ENCODE measurements around the gene STMN3. TPM values are rescaled to one million over a fixed set of nuclear protein-coding genes. Genes with fewer than 3 reads are reported as not detected.

Gene STMN3
- total RNA-seq, 4 donors from 2014 or later: 9.4 to 23.0 (median 12.0) TPM

DNA sequence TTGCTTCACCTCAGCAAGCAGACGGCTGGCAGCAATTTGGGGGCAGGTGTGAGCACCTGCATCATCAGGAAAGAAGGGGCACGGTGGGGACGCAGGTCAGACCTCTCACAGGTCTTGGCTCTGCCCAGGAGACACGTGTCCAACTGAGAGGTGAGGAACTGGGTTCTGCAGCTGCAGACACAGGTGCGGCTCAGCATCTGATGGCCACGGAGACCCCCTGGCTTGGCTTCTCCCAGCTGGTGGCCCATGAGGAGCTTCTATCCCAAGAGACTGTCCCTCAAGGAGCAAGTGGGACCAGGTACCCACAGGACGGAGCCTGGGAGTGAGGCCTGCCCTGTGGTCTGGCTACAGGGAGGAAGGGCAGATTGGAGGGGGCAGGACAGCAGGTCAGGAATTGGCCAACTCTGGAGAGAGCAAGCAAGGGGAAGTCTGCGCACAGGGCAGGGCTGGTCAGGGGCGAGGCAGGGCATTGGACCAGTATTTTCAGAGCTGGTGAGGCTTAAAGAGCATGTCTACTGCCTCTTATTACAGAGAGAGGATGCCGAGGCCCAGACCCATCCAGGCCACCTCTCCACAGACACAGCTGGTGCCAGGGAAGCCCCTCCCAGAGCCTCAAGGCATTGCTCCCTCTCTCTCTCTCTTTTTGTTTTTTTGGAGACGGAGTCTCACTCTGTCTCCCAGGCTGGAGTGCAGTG, 4.2 kb downstream of the STMN3 start:
- no peak overlapping the region for H3K4me3 ChIP-seq (ENCODE audit: low read depth, poor library complexity, severe bottlenecking)
- intact Hi-C loops (cut with DNase I; ENCODE audit: low total_unique reads): no loop called here
- DNase-seq (ENCODE audit: low spot score in 2 of 2): no peak
- 77 to 82% methylated on average over 11 of the region's 11 CpGs for WGBS, 2 donors
- TF ChIP-seq, protein P1, sequence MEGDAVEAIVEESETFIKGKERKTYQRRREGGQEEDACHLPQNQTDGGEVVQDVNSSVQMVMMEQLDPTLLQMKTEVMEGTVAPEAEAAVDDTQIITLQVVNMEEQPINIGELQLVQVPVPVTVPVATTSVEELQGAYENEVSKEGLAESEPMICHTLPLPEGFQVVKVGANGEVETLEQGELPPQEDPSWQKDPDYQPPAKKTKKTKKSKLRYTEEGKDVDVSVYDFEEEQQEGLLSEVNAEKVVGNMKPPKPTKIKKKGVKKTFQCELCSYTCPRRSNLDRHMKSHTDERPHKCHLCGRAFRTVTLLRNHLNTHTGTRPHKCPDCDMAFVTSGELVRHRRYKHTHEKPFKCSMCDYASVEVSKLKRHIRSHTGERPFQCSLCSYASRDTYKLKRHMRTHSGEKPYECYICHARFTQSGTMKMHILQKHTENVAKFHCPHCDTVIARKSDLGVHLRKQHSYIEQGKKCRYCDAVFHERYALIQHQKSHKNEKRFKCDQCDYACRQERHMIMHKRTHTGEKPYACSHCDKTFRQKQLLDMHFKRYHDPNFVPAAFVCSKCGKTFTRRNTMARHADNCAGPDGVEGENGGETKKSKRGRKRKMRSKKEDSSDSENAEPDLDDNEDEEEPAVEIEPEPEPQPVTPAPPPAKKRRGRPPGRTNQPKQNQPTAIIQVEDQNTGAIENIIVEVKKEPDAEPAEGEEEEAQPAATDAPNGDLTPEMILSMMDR (IDR thresholded peaks at IDR 0.05): no peak
- TF ChIP-seq POLR2A (IDR thresholded peaks at IDR 0.05): no peak

DNA sequence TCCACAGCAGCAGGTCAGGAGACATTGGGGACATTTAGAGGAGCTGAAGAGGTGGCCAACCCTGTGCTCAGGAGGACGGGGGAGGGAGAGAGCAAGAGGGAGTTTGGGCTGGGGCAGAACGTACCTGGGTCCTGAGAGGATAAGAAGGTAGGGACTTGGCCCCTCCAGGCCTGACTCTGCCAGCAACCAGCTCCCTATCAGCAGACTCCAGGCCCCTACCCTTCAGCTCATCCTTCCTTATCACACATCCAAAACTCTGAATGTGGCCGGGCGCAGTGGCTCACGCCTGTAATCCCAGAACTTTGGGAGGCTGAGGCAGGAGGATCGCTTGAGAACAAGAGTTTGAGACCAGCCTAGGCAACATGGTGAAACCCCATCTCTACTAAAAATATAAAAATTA, 5.0 kb downstream of the STMN3 start:
- TF ChIP-seq POLR2A (IDR thresholded peaks at IDR 0.05): no peak
- TF ChIP-seq, protein P1 (IDR thresholded peaks at IDR 0.05): no peak
- DNase-seq (ENCODE audit: low spot score in 2 of 2): no peak
- intact Hi-C loops (cut with DNase I; ENCODE audit: low total_unique reads): no loop called here
- 87 to 93% methylated on average over 6 of the region's 6 CpGs for WGBS, 2 donors
- H3K4me3 ChIP-seq (ENCODE audit: low read depth, poor library complexity, severe bottlenecking): no peak overlapping the region

DNA sequence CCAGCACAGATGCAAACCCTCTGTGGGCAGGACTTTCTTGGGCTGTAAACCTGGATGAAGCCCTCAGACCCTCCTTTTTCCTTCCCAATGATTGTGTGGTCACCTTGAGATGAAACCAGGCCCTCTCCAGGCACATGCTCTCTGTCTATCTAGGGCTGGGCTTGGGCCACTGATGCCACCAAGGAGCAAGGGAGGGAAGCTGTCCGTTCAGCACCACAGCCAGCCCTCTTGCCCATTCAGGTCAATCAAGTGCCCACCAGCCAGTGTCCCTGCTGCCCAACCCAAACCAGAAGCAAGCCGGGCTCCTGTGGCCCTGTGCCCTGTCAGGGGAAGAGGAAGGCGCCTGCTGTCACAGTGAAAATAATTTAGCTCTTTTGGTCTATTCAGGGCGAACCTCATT, 8.0 kb downstream of the STMN3 start:
- intact Hi-C loops (cut with DNase I; ENCODE audit: low total_unique reads): no loop called here

DNA sequence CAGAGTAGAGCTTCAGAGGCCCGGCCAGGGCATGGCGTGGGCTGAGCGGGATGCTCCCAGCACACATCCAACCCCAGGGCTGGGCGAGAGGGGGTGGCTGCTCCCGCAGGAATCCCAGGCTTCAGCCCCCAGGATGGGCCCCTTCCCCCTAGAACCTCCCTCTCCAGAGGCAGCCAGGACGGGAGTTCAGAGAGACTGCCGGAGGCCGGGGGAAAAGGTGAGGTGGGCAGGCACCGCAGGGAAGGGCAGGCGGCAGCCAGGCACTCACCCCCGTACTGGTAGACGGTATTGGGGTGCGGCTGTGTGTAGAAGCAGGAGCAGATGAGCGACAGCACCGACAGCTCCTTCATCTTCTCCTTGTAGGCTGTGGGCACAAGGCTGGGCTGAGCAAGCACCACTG, 9.3 kb downstream of the STMN3 start:
- H3K4me3 ChIP-seq (ENCODE audit: low read depth, poor library complexity, severe bottlenecking): no peak overlapping the region
- 93 to 98% methylated on average over 9 to 15 of the region's 15 CpGs for WGBS, 2 donors
- intact Hi-C loops (cut with DNase I; ENCODE audit: low total_unique reads): no loop called here
- DNase-seq (ENCODE audit: low spot score in 2 of 2): no peak
- TF ChIP-seq, protein P1 (IDR thresholded peaks at IDR 0.05): no peak
- no peak for TF ChIP-seq POLR2A (IDR thresholded peaks at IDR 0.05)

More for the DNA sequence above, 8.0 kb downstream of the STMN3 start:
- no peak overlapping the region for H3K4me3 ChIP-seq (ENCODE audit: low read depth, poor library complexity, severe bottlenecking)
- WGBS, 2 donors: 81 to 89% methylated on average over 4 of the region's 4 CpGs
- no peak for DNase-seq (ENCODE audit: low spot score in 2 of 2)
- TF ChIP-seq POLR2A (IDR thresholded peaks at IDR 0.05): no peak
- TF ChIP-seq, protein P1 (IDR thresholded peaks at IDR 0.05): no peak

DNA sequence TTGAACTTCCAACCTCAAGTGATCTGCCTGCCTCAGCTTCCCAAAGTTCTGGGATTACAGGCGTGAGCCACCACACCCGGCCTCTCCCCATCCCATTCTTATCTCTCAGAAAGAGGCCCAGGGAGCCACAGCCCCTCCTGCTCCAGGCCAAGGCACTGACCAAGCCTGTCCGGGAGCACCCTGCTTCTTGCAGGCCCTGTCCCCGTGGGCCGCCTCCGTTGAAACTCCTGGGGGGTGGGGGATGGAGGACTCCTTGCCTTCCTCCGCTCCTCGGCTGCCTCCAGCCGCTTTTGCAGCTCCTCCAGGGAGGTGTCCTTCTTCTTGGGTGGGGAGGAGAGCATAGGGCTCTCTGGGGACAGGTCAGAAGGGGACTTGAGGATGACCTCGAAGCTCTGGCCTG, 9.7 kb downstream of the STMN3 start:
- H3K4me3 ChIP-seq (ENCODE audit: low read depth, poor library complexity, severe bottlenecking): no peak overlapping the region
- no peak for DNase-seq (ENCODE audit: low spot score in 2 of 2)
- WGBS, 2 donors: 87 to 91% methylated on average over 10 of the region's 10 CpGs
- intact Hi-C loops (cut with DNase I; ENCODE audit: low total_unique reads): no loop called here
- TF ChIP-seq, protein P1 (IDR thresholded peaks at IDR 0.05): no peak
- no peak for TF ChIP-seq POLR2A (IDR thresholded peaks at IDR 0.05)

All from lower leg skin (tissue), 4 donors.